GM23338 (cell line): ENCODE measurements around the gene EPB41L5. TPM values are rescaled to one million over a fixed set of nuclear protein-coding genes. Genes with fewer than 3 reads are reported as not detected.

Source experiments
- ATAC-seq: fragments of 200-7000 bp; cut with Tn5 transposase; 3 replicates; pipeline ENCODE4 v1.9.1; 2020
- DNase-seq: peaks from one replicate; pipeline ENCODE4 v3.0.0-alpha.2; 2015; ENCODE audit warnings: low spot score
- H2AFZ ChIP-seq: fragments of 200-600 bp; sonication (generic); 2 replicates; pipeline ENCODE4 v1.8.0; 2016; ENCODE audit warnings: antibody characterized with exemption, mild to moderate bottlenecking, moderate library complexity
- H3F3A ChIP-seq: fragments of 200-600 bp; sonication (generic); replicated peaks from 2 replicates; pipeline ENCODE4 v1.8.0; 2017; ENCODE audit warnings: antibody characterized with exemption, mixed run types, low read depth
- H3K27ac ChIP-seq: fragments of 200-600 bp; sonication (generic); 2 replicates; pipeline ENCODE4 v1.6.1; 2016; ENCODE audit warnings: low read depth
- H3K27me3 ChIP-seq: fragments of 200-600 bp; sonication (generic); 2 replicates; pipeline ENCODE4 v1.8.0; 2016; ENCODE audit warnings: mild to moderate bottlenecking, mixed run types, moderate library complexity; ENCODE audit not compliant: insufficient read depth
- H3K36me3 ChIP-seq: fragments of 200-600 bp; sonication (generic); 2 replicates; pipeline ENCODE4 v1.8.0; 2016; ENCODE audit warnings: mild to moderate bottlenecking; ENCODE audit not compliant: insufficient read depth
- H3K4me1 ChIP-seq: fragments of 200-600 bp; sonication (generic); 2 replicates; pipeline ENCODE4 v1.8.0; 2016; ENCODE audit warnings: mild to moderate bottlenecking, moderate library complexity; ENCODE audit not compliant: insufficient read depth
- H3K4me2 ChIP-seq: fragments of 200-600 bp; sonication (generic); 2 replicates; pipeline ENCODE4 v1.7.1; 2017; ENCODE audit warnings: mixed run types
- H3K4me3 ChIP-seq: fragments of 200-600 bp; sonication (generic); 2 replicates; pipeline ENCODE4 v1.6.1; 2016; ENCODE audit warnings: mixed run types
- H3K79me2 ChIP-seq: fragments of 200-600 bp; sonication (generic); replicated peaks from 2 replicates; pipeline ENCODE4 v1.8.0; 2017; ENCODE audit warnings: mild to moderate bottlenecking; ENCODE audit not compliant: insufficient read depth
- H3K9me2 ChIP-seq: fragments of 200-600 bp; sonication (generic); 2 replicates; pipeline ENCODE4 v1.8.0; 2017; ENCODE audit not compliant: insufficient read depth
- H4K20me1 ChIP-seq: fragments of 200-600 bp; sonication (generic); replicated peaks from 2 replicates; pipeline ENCODE4 v1.8.0; 2017; ENCODE audit warnings: mild to moderate bottlenecking; ENCODE audit not compliant: insufficient read depth
- H3K27ac Mint-ChIP-seq: 2 replicates; pipeline ENCODE4 v1.8.0; 2020; ENCODE audit warnings: inconsistent platforms, mild to moderate bottlenecking, moderate library complexity, mixed read lengths
- H3K27me3 Mint-ChIP-seq: 3 replicates; pipeline ENCODE4 v1.8.0; 2022; ENCODE audit warnings: low read depth, mild to moderate bottlenecking, moderate library complexity, mixed read lengths, inconsistent platforms; ENCODE audit not compliant: insufficient read depth, poor library complexity
- H3K36me3 Mint-ChIP-seq: 3 replicates; pipeline ENCODE4 v1.8.0; 2021; ENCODE audit warnings: low read depth, mild to moderate bottlenecking, inconsistent platforms, moderate library complexity, mixed read lengths
- H3K4me1 Mint-ChIP-seq: 3 replicates; pipeline ENCODE4 v1.8.0; 2020; ENCODE audit warnings: mild to moderate bottlenecking, inconsistent platforms, mixed read lengths
- H3K4me3 Mint-ChIP-seq: 3 replicates; pipeline ENCODE4 v1.8.0; 2021; ENCODE audit warnings: moderate library complexity, mild to moderate bottlenecking, inconsistent platforms, mixed read lengths
- H3K9me3 Mint-ChIP-seq: 3 replicates; pipeline ENCODE4 v1.8.0; 2020; ENCODE audit warnings: moderate library complexity, mild to moderate bottlenecking, inconsistent platforms, mixed read lengths
- CREB1 ChIP-seq: fragments of 250-450 bp; sonication (Bioruptor Pico); IDR thresholded peaks from 2 replicates; pipeline ENCODE4 v1.5.0; 2020; ENCODE audit warnings: low read depth, mild to moderate bottlenecking, moderate library complexity
- ETS1 ChIP-seq: IDR thresholded peaks from 2 replicates; pipeline ENCODE4 v1.6.1; 2016; ENCODE audit warnings: antibody characterized with exemption
- EZH2 ChIP-seq: fragments of 200-600 bp; sonication (generic); IDR thresholded peaks from one replicate; pipeline ENCODE4 v1.8.0; 2017; ENCODE audit warnings: antibody characterized with exemption, mild to moderate bottlenecking, low read depth; ENCODE audit not compliant: unreplicated experiment
- EZH2phosphoT487 ChIP-seq: fragments of 200-600 bp; sonication (generic); IDR thresholded peaks from one replicate; pipeline ENCODE4 v1.8.1; 2018; ENCODE audit warnings: antibody characterized with exemption; ENCODE audit not compliant: unreplicated experiment
- JUNB ChIP-seq: IDR thresholded peaks from one replicate; pipeline ENCODE4 v1.6.1; 2016; ENCODE audit warnings: antibody characterized with exemption; ENCODE audit not compliant: unreplicated experiment
- NANOG ChIP-seq: IDR thresholded peaks from 2 replicates; pipeline ENCODE4 v1.6.1; 2016; ENCODE audit warnings: antibody characterized with exemption, borderline replicate concordance
- POLR2AphosphoS5 ChIP-seq: IDR thresholded peaks from 2 replicates; pipeline ENCODE4 v1.6.1; 2016; ENCODE audit warnings: antibody characterized with exemption, low read depth
- STAT1 ChIP-seq: IDR thresholded peaks from one replicate; pipeline ENCODE4 v1.6.1; 2016; ENCODE audit warnings: antibody characterized with exemption; ENCODE audit not compliant: unreplicated experiment
- ZNF114 ChIP-seq: fragments of 250-450 bp; sonication (Bioruptor Pico); IDR thresholded peaks from 2 replicates; pipeline ENCODE4 v1.5.0; 2020; ENCODE audit warnings: mild to moderate bottlenecking, moderate library complexity
- ZNF331 ChIP-seq: fragments of 250-450 bp; sonication (Bioruptor Pico); IDR thresholded peaks from 2 replicates; pipeline ENCODE4 v1.5.0; 2020; ENCODE audit warnings: low read depth, mild to moderate bottlenecking, moderate library complexity
- polyA plus RNA-seq: library from polyadenylated mRNA; unstranded; fragments of >200 nt; fragmentation: Nextera tagmentation; extraction: Ambion mirVana; gene quantifications from 2 replicates; pipeline ENCODE4 v1.2.1, GENCODE V29; 2016
- total RNA-seq: library from RNA; depleted of rRNA; stranded (reverse); fragments of >200 nt; shearing (Covaris generic); gene quantifications from 2 replicates; pipeline ENCODE4 v1.2.3, GENCODE V29; 2014
- TF ChIP-seq, protein P1 (sequence below): fragments of 250-450 bp; sonication (Bioruptor Pico); IDR thresholded peaks from 2 replicates; pipeline ENCODE4 v1.5.0; 2020; ENCODE audit warnings: mild to moderate bottlenecking, moderate library complexity
- TF ChIP-seq, protein P2 (sequence below): IDR thresholded peaks from one replicate; pipeline ENCODE4 v1.6.1; 2018; ENCODE audit warnings: antibody characterized with exemption; ENCODE audit not compliant: unreplicated experiment
- TF ChIP-seq, protein P3 (sequence below), 2 experiments: fragments of 200-600 bp in 1 of 2; sonication (generic) in 1 of 2; conservative IDR thresholded peaks; 2 replicates each; pipeline versions ENCODE4 v1.5.1 to v1.6.1; 2016 to 2017; ENCODE audit warnings: antibody characterized with exemption in 2 of 2, low read depth in 2 of 2, mild to moderate bottlenecking in 2 of 2, moderate library complexity in 1 of 2

The EPB41L5 gene
- total and polyA plus RNA-seq, 2 experiments from 2014 or later = 15.5 to 35.4 TPM

DNA sequence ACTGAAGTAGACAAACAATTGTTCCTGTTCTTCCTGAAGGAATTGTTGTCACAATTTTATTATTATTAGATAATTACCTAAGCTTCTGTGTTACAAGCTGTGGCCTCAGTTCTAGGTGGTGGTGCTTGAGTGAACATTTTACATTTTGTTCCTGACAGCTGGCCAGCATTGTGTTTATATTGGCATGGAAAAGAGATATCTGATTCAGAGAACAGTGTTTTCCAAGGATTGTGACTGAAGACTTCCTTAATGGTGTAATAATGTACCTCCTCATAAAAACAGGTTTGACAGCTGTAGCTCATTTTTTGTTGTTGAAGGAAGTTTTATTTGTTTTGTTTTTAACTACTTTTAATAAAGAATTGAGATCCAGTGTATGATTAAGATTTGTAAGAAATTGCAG, 95.2 kb downstream of the EPB41L5 start:
- no peak for ATAC-seq

More for the DNA sequence above, 95.2 kb downstream of the EPB41L5 start:
- no peak overlapping the region for H3K4me3 ChIP-seq
- no peak overlapping the region for H3K27ac Mint-ChIP-seq
- no peaks in the 10 kb centered on the region for H3K36me3 ChIP-seq
- no peaks in the 10 kb centered on the region for H3F3A ChIP-seq
- H3K4me3 Mint-ChIP-seq = no peak overlapping the region
- no peaks in the 10 kb centered on the region for H3K27me3 ChIP-seq
- no peaks in the 10 kb centered on the region for H3K4me1 Mint-ChIP-seq
- no peak for DNase-seq
- no peaks in the 10 kb centered on the region for H3K9me3 Mint-ChIP-seq
- H4K20me1 ChIP-seq = no peaks in the 10 kb centered on the region
- H3K9me2 ChIP-seq = no peaks in the 10 kb centered on the region
- H3K4me2 ChIP-seq = no peak overlapping the region
- H3K36me3 Mint-ChIP-seq = peaks cover 3% of the 10 kb centered on the region; the same call in 1 of the 3 replicates
- no peak overlapping the region for H3K27ac ChIP-seq
- TF ChIP-seq, protein P1, sequence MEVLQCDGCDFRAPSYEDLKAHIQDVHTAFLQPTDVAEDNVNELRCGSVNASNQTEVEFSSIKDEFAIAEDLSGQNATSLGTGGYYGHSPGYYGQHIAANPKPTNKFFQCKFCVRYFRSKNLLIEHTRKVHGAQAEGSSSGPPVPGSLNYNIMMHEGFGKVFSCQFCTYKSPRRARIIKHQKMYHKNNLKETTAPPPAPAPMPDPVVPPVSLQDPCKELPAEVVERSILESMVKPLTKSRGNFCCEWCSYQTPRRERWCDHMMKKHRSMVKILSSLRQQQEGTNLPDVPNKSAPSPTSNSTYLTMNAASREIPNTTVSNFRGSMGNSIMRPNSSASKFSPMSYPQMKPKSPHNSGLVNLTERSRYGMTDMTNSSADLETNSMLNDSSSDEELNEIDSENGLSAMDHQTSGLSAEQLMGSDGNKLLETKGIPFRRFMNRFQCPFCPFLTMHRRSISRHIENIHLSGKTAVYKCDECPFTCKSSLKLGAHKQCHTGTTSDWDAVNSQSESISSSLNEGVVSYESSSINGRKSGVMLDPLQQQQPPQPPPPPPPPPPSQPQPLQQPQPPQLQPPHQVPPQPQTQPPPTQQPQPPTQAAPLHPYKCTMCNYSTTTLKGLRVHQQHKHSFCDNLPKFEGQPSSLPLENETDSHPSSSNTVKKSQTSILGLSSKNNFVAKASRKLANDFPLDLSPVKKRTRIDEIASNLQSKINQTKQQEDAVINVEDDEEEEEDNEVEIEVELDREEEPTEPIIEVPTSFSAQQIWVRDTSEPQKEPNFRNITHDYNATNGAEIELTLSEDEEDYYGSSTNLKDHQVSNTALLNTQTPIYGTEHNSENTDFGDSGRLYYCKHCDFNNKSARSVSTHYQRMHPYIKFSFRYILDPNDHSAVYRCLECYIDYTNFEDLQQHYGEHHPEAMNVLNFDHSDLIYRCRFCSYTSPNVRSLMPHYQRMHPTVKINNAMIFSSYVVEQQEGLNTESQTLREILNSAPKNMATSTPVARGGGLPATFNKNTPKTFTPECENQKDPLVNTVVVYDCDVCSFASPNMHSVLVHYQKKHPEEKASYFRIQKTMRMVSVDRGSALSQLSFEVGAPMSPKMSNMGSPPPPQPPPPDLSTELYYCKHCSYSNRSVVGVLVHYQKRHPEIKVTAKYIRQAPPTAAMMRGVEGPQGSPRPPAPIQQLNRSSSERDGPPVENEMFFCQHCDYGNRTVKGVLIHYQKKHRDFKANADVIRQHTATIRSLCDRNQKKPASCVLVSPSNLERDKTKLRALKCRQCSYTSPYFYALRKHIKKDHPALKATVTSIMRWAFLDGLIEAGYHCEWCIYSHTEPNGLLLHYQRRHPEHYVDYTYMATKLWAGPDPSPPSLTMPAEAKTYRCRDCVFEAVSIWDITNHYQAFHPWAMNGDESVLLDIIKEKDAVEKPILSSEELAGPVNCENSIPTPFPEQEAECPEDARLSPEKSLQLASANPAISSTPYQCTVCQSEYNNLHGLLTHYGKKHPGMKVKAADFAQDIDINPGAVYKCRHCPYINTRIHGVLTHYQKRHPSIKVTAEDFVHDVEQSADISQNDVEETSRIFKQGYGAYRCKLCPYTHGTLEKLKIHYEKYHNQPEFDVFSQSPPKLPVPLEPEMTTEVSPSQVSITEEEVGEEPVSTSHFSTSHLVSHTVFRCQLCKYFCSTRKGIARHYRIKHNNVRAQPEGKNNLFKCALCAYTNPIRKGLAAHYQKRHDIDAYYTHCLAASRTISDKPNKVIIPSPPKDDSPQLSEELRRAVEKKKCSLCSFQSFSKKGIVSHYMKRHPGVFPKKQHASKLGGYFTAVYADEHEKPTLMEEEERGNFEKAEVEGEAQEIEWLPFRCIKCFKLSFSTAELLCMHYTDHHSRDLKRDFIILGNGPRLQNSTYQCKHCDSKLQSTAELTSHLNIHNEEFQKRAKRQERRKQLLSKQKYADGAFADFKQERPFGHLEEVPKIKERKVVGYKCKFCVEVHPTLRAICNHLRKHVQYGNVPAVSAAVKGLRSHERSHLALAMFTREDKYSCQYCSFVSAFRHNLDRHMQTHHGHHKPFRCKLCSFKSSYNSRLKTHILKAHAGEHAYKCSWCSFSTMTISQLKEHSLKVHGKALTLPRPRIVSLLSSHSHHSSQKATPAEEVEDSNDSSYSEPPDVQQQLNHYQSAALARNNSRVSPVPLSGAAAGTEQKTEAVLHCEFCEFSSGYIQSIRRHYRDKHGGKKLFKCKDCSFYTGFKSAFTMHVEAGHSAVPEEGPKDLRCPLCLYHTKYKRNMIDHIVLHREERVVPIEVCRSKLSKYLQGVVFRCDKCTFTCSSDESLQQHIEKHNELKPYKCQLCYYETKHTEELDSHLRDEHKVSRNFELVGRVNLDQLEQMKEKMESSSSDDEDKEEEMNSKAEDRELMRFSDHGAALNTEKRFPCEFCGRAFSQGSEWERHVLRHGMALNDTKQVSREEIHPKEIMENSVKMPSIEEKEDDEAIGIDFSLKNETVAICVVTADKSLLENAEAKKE = no peak
- TF ChIP-seq NANOG = no peak
- no peak for TF ChIP-seq POLR2AphosphoS5
- no peak for TF ChIP-seq ETS1
- TF ChIP-seq ZNF114 (CRISPR knock-in tag) = no peak
- TF ChIP-seq, protein P2, sequence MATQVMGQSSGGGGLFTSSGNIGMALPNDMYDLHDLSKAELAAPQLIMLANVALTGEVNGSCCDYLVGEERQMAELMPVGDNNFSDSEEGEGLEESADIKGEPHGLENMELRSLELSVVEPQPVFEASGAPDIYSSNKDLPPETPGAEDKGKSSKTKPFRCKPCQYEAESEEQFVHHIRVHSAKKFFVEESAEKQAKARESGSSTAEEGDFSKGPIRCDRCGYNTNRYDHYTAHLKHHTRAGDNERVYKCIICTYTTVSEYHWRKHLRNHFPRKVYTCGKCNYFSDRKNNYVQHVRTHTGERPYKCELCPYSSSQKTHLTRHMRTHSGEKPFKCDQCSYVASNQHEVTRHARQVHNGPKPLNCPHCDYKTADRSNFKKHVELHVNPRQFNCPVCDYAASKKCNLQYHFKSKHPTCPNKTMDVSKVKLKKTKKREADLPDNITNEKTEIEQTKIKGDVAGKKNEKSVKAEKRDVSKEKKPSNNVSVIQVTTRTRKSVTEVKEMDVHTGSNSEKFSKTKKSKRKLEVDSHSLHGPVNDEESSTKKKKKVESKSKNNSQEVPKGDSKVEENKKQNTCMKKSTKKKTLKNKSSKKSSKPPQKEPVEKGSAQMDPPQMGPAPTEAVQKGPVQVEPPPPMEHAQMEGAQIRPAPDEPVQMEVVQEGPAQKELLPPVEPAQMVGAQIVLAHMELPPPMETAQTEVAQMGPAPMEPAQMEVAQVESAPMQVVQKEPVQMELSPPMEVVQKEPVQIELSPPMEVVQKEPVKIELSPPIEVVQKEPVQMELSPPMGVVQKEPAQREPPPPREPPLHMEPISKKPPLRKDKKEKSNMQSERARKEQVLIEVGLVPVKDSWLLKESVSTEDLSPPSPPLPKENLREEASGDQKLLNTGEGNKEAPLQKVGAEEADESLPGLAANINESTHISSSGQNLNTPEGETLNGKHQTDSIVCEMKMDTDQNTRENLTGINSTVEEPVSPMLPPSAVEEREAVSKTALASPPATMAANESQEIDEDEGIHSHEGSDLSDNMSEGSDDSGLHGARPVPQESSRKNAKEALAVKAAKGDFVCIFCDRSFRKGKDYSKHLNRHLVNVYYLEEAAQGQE = no peak
- TF ChIP-seq ZNF331 (CRISPR knock-in tag) = no peak
- TF ChIP-seq, protein P3, sequence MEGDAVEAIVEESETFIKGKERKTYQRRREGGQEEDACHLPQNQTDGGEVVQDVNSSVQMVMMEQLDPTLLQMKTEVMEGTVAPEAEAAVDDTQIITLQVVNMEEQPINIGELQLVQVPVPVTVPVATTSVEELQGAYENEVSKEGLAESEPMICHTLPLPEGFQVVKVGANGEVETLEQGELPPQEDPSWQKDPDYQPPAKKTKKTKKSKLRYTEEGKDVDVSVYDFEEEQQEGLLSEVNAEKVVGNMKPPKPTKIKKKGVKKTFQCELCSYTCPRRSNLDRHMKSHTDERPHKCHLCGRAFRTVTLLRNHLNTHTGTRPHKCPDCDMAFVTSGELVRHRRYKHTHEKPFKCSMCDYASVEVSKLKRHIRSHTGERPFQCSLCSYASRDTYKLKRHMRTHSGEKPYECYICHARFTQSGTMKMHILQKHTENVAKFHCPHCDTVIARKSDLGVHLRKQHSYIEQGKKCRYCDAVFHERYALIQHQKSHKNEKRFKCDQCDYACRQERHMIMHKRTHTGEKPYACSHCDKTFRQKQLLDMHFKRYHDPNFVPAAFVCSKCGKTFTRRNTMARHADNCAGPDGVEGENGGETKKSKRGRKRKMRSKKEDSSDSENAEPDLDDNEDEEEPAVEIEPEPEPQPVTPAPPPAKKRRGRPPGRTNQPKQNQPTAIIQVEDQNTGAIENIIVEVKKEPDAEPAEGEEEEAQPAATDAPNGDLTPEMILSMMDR (conservative IDR thresholded peaks at IDR 0.05; ENCODE audit: low read depth in 2 of 2) = no peak
- no peak for TF ChIP-seq STAT1
- TF ChIP-seq JUNB = no peak
- TF ChIP-seq CREB1 (CRISPR knock-in tag) = no peak
- no peak for TF ChIP-seq EZH2
- no peak for TF ChIP-seq EZH2phosphoT487
- no peaks in the 10 kb centered on the region for H3K4me1 ChIP-seq
- no peak overlapping the region for H2AFZ ChIP-seq
- peaks cover 2% of the 10 kb centered on the region for H3K27me3 Mint-ChIP-seq
- H3K79me2 ChIP-seq = no peaks in the 10 kb centered on the region
